ENCODE measurements around the gene REEP1.
A peak's percentile ranks its signal among the peaks of the same experiment; 100 is the strongest.

Gene REEP1

DNA sequence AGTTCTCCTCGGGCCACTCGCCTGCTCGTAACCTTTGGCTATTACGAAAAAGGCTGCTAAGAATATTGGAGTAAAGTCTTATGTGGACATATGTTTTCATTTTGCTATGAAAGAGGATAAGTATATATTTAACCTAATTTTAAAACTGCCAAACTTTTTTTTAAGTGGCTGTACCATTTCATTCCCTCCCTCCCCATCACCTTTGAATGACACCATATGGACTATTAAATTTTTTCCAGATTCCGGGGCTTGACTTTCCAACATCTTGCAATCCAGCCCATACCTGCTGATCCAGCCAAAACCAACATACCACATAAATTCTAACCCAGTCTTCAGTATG is 31.5 kb downstream of the REEP1 start:
- CTCF ChIA-PET = interaction anchor here (1.1 kb wide), 1 partner anchor 67 kb away, joined by 3 read pairs; no protein-coding TSS in a partner anchor
- H3K36me3 ChIP-seq (ENCODE audit: control insufficient read depth in 2 of 2, insufficient read depth in 1 of 2, low read length in 2 of 2) = no peaks in the 10 kb centered on the region
- TF ChIP-seq MEIS1 (CRISPR knock-in tag; IDR thresholded peaks at IDR 0.05; ENCODE audit: borderline replicate concordance) (no peak), ZNF660 (tag by site-specific recombination; IDR thresholded peaks at IDR 0.05) (no peak), ZNF600 (tag by site-specific recombination; IDR thresholded peaks at IDR 0.05) (no peak), ZSCAN5A (tag by site-specific recombination; IDR thresholded peaks at IDR 0.05) (no peak), SP2 (tag by site-specific recombination; IDR thresholded peaks at IDR 0.05) (no peak), ZNF140 (tag by site-specific recombination; IDR thresholded peaks at IDR 0.05) (no peak), ZNF561 (tag by site-specific recombination; IDR thresholded peaks at IDR 0.05; ENCODE audit: borderline replicate concordance) (no peak), REPIN1 (tag by site-specific recombination; IDR thresholded peaks at IDR 0.05; ENCODE audit: low read depth) (no peak)
- TF ChIP-seq, protein P1, sequence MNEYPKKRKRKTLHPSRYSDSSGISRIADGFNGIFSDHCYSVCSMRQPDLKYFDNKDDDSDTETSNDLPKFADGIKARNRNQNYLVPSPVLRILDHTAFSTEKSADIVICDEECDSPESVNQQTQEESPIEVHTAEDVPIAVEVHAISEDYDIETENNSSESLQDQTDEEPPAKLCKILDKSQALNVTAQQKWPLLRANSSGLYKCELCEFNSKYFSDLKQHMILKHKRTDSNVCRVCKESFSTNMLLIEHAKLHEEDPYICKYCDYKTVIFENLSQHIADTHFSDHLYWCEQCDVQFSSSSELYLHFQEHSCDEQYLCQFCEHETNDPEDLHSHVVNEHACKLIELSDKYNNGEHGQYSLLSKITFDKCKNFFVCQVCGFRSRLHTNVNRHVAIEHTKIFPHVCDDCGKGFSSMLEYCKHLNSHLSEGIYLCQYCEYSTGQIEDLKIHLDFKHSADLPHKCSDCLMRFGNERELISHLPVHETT (tag by site-specific recombination; IDR thresholded peaks at IDR 0.05) = no peak
- no peak overlapping the region for H3K27ac ChIP-seq (ENCODE audit: extremely low read depth, low read depth, low read length)
- POLR2A ChIA-PET = no interaction called here
- H3K4me3 ChIP-seq (ENCODE audit: low read depth, low read length) = no peak overlapping the region
- no peaks in the 10 kb centered on the region for H3K9me3 ChIP-seq (ENCODE audit: control insufficient read depth, insufficient read depth, low read depth, low read length)
- H3K4me1 ChIP-seq (ENCODE audit: control insufficient read depth, insufficient read depth, low read length) = peaks cover 18% of the 10 kb centered on the region

DNA sequence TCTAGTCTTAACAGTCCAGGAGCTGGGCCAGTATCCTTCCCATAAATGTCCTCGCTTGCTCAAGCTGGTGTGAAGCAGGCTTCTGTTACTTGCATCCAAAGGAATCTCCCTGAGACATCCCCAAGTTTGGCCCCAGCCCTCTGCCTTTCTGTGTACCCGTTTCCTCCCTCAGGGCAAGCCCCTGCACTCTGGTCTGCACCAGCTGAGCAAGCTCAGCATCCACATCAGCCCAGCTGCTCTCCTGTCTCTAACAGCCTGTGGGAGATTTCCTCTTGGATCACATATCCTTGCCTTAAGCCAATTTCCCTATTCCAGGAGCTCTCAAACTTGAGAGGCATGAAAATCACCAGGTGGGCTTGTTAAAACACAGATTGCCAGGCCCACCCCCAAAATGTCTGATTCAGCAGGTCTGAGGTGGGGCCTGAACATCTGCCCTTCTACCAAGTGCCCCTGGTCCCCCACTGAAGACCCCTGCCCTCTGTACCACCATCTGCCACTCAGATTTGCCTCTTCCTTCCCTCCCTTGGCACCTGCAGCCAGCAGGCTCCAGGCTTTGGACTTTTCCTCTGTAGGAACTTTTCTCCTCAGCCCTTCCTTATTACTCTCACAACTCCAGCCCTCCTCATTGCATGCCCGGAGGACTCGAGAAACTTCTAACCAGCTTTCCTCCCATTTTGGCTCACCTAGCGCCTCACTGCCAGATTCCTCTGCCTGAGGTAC is 32.1 kb downstream of the REEP1 start:
- 0 out of 2 replicates have a peak, but pooled peaks have one; percentile 9 for TF ChIP-seq ZIC2 (tag by site-specific recombination; IDR thresholded peaks at IDR 0.05)
- no peak for TF ChIP-seq HOXA7 (CRISPR knock-in tag; IDR thresholded peaks at IDR 0.05; ENCODE audit: borderline replicate concordance)
- no peak overlapping the region for H3K4me3 ChIP-seq (ENCODE audit: low read depth, low read length)
- CTCF ChIA-PET = interaction anchor here (1.1 to 1.8 kb wide), 2 partner anchors 8 to 68 kb away, joined by 3 to 4 read pairs; no protein-coding TSS in a partner anchor
- POLR2A ChIA-PET = no interaction called here
- peaks cover 18% of the 10 kb centered on the region for H3K4me1 ChIP-seq (ENCODE audit: control insufficient read depth, insufficient read depth, low read length)
- no peaks in the 10 kb centered on the region for H3K36me3 ChIP-seq (ENCODE audit: control insufficient read depth in 2 of 2, insufficient read depth in 1 of 2, low read length in 2 of 2)
- no peaks in the 10 kb centered on the region for H3K9me3 ChIP-seq (ENCODE audit: control insufficient read depth, insufficient read depth, low read depth, low read length)
- no peak overlapping the region for H3K27ac ChIP-seq (ENCODE audit: extremely low read depth, low read depth, low read length)

DNA sequence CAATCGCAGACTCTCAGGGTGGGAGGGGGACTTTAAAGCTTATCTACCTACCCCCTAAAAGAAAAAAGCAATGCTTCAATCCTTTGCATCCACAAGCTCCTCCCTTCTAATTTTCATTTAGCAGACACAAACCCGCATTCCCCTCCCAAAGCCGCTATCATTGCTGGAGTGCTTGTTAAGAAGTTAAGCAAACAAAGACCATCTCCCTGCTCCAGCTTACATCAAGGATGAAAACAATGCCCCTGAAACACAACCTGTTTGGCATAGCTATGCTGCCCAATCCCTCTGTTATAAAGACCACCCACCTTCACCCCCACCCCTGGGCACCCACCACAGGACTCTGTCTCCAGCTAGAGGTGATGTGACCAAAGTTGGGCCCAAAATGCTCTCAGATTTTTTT is 33.0 kb downstream of the REEP1 start:
- H3K4me1 ChIP-seq (ENCODE audit: control insufficient read depth, insufficient read depth, low read length) = peaks cover 18% of the 10 kb centered on the region
- ChIA-PET POLR2A (interaction anchor here (0.7 kb wide), 1 partner anchor 35 kb away, joined by 3 read pairs; no protein-coding TSS in a partner anchor), CTCF (interaction anchor here (1.8 kb wide), 1 partner anchor 9 kb away, joined by 4 read pairs; no protein-coding TSS in a partner anchor)

DNA sequence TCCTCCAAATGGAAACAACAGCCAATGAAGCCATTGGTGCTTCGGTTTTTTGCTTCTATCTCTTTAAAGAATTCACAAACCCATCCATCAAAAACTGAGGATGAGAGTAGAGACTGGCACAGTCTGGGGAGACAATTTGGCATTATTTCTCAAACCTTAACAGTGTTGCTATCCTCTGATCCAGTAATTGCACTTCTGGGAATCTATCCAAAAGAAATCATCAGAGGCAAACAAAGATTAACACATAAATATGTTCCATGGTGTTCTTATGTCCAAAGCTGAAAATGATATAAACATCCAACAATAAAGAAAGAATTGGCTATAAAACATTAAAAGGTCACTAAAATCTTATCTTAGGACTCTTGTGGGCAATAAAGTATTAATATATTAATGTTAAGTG is 35.1 kb downstream of the REEP1 start:
- peak; percentile 66 for TF ChIP-seq ZNF843 (tag by site-specific recombination; IDR thresholded peaks at IDR 0.05)
- TF ChIP-seq KLF9 (tag by site-specific recombination; IDR thresholded peaks at IDR 0.05; ENCODE audit: low read depth) = no peak
- TF ChIP-seq, protein P2, sequence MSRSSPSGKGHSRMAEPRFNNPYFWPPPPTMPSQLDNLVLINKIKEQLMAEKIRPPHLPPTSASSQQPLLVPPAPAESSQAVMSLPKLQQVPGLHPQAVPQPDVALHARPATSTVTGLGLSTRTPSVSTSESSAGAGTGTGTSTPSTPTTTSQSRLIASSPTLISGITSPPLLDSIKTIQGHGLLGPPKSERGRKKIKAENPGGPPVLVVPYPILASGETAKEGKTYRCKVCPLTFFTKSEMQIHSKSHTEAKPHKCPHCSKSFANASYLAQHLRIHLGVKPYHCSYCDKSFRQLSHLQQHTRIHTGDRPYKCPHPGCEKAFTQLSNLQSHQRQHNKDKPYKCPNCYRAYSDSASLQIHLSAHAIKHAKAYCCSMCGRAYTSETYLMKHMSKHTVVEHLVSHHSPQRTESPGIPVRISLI (tag by site-specific recombination; IDR thresholded peaks at IDR 0.05) = no peak
- no peak for TF ChIP-seq ZNF560 (tag by site-specific recombination; IDR thresholded peaks at IDR 0.05; ENCODE audit: borderline replicate concordance)
- TF ChIP-seq FEZF1 (tag by site-specific recombination; IDR thresholded peaks at IDR 0.05) = 0 out of 2 replicates have a peak, but pooled peaks have one; percentile 25
- TF ChIP-seq, protein P3, sequence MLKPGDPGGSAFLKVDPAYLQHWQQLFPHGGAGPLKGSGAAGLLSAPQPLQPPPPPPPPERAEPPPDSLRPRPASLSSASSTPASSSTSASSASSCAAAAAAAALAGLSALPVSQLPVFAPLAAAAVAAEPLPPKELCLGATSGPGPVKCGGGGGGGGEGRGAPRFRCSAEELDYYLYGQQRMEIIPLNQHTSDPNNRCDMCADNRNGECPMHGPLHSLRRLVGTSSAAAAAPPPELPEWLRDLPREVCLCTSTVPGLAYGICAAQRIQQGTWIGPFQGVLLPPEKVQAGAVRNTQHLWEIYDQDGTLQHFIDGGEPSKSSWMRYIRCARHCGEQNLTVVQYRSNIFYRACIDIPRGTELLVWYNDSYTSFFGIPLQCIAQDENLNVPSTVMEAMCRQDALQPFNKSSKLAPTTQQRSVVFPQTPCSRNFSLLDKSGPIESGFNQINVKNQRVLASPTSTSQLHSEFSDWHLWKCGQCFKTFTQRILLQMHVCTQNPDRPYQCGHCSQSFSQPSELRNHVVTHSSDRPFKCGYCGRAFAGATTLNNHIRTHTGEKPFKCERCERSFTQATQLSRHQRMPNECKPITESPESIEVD (tag by site-specific recombination; IDR thresholded peaks at IDR 0.05) = peak; percentile 27; the same call in 1 of the 2 replicates
- TF ChIP-seq ZNF202 (tag by site-specific recombination; IDR thresholded peaks at IDR 0.05; ENCODE audit: borderline replicate concordance) = no peak
- TF ChIP-seq ZNF248 (tag by site-specific recombination; IDR thresholded peaks at IDR 0.05) = no peak
- H3K27ac ChIP-seq (ENCODE audit: extremely low read depth, low read depth, low read length) = no peak overlapping the region
- H3K4me3 ChIP-seq (ENCODE audit: low read depth, low read length) = no peak overlapping the region
- CTCF ChIA-PET = interaction anchor here (1.2 to 1.4 kb wide), 2 partner anchors 11 to 81 kb away, joined by 3 to 4 read pairs; no protein-coding TSS in a partner anchor
- POLR2A ChIA-PET = no interaction called here
- H3K36me3 ChIP-seq (ENCODE audit: control insufficient read depth in 2 of 2, insufficient read depth in 1 of 2, low read length in 2 of 2) = no peaks in the 10 kb centered on the region
- peaks cover 18% of the 10 kb centered on the region for H3K4me1 ChIP-seq (ENCODE audit: control insufficient read depth, insufficient read depth, low read length)
- no peaks in the 10 kb centered on the region for H3K9me3 ChIP-seq (ENCODE audit: control insufficient read depth, insufficient read depth, low read depth, low read length)

More for the DNA sequence above, 33.0 kb downstream of the REEP1 start:
- TF ChIP-seq ZNF514 (tag by site-specific recombination; IDR thresholded peaks at IDR 0.05) = no peak
- TF ChIP-seq KLF8 (tag by site-specific recombination; IDR thresholded peaks at IDR 0.05) = no peak
- no peak for TF ChIP-seq ZNF670 (tag by site-specific recombination; IDR thresholded peaks at IDR 0.05; ENCODE audit: low read depth)
- no peak for TF ChIP-seq ZNF19 (tag by site-specific recombination; IDR thresholded peaks at IDR 0.05; ENCODE audit: low read depth)
- TF ChIP-seq ZNF677 (tag by site-specific recombination; IDR thresholded peaks at IDR 0.05) = no peak
- 0 out of 2 replicates have a peak, but pooled peaks have one; percentile 44 for TF ChIP-seq GLIS1 (tag by site-specific recombination; IDR thresholded peaks at IDR 0.05)
- Histone ChIP-seq H3K4me3 (ENCODE audit: low read depth, low read length) (no peak overlapping the region), H3K9me3 (ENCODE audit: control insufficient read depth, insufficient read depth, low read depth, low read length) (no peaks in the 10 kb centered on the region), H3K27ac (ENCODE audit: extremely low read depth, low read depth, low read length) (no peak overlapping the region), H3K36me3 (ENCODE audit: control insufficient read depth in 2 of 2, insufficient read depth in 1 of 2, low read length in 2 of 2) (no peaks in the 10 kb centered on the region)

Data from HEK293 (cell line).